GM19463 (cell line): ENCODE measurements around the gene NAV1.
"Not testable (repeated sequence)": the region's sequence is repeated elsewhere in the genome, so short reads cannot be mapped to it uniquely, and the experiment has no call there.

Experiments used
- ATAC-seq: cut with Tn5 transposase; IDR thresholded peaks from one replicate; pipeline ENCODE4 v1.9.1; 2021; ENCODE audit warnings: mild to moderate bottlenecking, moderate library complexity; ENCODE audit not compliant: unreplicated experiment

Gene NAV1

DNA sequence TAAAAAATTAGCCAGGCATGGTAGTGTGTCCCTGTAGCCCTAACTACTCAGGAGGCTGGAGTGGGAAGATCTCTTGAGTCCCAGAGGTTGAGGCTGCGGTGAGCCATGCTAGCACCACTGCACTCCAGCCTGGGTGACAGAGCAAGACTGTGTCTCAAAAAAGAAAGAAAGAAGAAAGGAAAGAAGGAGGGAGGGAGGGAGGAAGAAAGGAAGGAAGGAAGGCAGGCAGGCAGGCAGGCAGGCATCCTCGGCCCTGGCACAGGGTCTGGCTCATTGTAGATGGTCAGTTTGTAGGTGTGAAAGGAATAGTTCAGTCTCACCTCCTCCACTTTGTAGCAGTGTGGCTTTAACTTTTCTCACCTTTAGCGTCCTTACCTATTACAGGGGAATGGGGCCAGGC lies 25.0 kb downstream of the NAV1 start:
- ATAC-seq, result no peak

DNA sequence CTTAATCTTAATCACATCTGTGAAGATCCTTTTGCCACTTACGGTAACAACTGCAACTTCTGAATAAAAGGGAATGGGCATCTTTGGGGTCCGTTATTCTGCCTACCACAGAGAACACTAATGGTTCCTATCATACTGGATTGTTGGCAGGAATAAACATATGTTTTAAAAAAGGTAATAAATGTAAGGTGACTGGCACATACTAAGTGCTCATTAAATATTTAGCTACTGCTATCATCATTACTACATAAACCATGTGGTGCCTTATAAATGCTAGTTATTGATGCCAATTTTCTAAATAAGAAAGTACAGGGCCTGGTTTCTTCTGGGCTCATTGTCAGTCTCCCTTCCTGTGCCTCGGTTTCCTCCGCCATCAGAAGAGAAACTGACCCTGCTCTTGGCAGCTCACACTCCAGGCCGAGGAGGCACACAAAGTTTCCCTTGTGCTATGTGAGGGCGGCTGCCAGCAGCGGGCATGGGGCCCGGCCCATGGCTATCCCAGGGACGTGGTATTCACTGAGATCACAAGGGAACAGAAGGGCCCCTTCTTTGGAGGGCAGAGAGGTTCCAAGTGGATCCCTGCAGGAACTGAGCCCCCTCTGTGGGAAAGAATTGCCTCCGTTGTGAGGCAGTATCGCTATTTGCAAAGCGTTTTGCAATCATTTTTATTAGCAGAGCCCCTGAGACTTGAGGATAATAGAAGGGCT lies 26.2 kb downstream of the NAV1 start:
- no peak for ATAC-seq

DNA sequence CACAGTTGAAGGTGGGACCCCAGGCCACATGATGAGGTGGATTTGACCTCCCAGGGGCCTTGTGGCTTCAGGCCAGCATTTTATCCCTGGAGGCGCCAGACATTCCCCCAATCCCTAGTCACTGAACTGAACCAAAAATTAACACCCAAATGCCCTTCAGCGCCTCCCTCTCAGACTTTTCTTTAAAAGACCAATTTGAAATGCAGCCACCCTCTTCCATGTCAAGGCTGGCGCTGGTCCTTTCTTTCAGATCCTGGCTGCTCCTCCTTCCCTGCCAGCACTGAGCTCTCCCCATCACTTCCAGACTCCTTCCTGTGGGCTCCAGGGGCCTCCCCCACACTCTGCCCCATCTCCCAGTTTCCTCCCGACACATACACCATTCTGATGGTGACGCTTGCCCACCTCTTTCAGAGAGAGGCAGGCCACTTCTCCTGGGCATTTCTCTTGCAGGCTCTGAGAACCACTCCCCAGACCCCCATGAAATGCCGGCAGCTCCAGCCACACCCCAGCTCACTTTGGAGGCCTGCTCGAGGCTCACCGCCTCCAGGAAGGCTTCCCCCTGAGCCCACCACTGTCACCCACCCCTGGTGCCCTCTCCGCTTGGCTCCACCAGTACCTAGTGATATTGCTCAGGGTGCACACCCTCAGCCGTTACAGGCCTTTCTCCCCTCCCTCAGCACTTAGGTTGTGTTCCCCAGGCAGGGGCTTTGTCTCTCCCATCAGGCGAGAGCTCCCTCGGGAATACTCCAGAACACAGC lies 27.0 kb downstream of the NAV1 start:
- ATAC-seq, result no peak

DNA sequence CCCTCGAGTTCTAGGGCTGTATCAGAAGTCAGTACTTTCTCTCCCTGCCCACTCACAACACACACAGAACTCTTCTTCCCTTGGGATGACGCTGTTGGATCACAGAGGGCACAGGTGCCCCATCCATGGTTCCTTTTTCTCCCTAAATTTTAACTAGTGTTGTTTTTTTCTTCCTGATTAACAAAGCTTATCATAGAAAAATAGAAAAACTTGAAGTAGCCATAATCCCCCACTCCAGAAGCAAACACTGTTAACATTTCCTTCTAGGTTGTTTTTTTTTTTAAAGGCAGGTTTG lies 27.5 kb downstream of the NAV1 start:
- no peak for ATAC-seq

DNA sequence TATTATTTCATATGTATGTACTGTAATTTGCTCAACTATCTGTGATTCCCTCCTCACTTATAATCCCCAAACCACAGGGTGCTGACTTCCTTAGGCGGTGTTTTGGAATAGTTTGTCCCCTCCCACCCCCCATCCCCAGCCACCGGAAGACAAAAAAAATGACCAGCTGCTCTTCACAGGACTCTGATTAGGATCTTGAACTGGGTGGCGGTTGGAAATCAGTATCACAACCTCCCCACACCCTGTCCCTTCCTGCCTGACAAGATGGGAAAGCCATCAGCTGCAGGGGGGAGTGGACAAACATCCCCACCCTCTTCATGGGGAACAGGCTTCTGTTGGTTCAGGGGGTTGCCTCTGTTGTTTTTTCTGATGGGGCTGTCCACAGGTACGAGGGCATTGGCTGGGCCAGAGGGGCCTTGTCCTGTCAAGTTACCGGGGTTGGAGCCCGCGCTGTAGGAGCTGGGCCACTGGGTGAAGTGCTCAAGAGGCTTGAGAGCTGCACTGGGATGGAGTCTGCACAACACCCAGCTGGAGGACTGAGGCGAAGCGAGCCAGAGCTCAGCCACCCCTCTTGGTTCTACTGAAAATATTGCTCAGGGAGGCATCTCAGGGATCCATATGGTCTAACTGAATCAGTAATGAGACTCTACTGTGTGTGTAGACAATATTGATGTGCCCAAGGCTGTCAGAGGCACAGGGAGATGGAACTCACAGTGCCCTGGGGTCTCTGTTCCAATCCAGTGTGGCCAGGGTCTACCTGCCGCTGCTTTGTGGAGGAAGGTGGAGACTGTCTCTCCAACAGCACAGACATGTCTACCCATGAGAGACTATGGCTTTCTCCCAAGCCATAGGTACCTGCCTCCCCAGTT lies 28.2 kb downstream of the NAV1 start:
- no peak for ATAC-seq

DNA sequence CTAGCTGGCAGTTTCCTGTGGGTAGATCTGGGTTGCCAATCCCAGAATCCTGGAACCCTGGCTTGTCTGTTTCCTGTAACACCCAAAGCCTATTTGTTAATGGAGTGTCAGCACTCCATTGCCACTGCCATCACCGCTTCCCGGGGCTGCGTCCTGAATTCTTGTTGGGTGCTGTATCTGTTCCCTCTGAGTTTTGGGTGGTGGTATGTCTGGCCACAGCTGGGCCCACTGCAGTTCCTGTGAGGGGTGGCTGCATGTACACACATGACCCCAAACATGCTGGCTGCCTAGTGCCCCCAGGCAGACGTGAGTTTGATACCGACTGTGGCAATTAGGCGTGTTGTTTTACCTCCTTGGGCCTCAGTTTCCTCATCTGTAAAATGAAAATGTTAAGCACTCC lies 29.3 kb downstream of the NAV1 start:
- no peak for ATAC-seq

DNA sequence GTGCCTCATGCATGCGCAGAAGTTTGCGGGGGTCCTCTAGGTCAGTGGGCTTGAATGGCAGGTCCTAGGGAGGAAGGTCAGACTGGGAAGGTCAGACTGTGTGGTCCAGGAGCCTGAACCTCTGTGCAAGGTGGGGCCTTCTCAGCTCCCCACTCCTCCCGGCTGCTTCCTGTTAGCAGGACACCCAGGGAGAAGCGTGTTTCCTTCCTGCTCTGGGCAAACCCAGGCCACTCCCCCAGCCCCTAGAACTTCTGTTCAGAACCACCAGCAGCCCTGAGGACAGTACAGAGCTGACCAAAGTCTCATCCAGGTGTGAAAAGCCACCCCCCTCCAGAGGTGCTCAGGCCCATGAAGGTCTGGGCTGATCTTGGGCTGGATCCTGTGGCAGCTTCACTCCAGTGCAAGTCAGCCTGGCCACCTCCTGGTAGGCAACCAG lies 29.9 kb downstream of the NAV1 start:
- ATAC-seq, result no peak

DNA sequence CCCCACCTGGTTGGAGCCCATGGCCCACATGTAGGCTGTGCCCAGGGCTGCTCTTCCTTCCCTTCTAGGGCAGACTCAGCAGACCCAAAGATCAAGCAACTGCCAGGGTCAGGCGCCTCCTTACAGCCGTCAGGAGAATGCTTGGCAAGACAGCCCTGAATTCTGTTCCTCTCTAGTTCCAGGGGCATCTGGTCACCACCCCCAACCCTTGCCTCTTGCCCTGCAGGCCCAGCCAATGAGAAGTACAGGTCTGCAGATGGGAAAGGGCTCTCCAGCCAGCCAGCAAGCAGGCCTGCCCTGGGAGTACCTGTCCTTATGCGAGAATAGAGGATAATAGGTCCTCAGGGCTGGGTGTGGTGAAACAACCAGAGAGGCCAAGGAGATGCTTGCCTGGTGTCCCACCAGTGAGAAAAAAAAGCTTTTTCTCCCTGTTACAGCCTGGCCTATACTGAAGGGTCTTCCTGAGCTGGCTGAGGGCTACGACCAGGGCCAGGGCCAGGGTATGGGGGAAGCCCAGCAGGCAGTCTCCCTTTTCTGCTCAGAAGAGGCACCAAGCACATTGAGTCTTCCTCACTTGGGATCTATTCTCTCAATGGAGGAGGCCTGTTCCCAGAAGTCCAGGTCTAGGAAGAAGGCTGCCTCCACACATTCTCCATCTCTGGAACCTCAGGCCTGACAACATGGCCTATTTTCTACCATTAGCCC lies 31.4 kb downstream of the NAV1 start:
- ATAC-seq, result no peak

DNA sequence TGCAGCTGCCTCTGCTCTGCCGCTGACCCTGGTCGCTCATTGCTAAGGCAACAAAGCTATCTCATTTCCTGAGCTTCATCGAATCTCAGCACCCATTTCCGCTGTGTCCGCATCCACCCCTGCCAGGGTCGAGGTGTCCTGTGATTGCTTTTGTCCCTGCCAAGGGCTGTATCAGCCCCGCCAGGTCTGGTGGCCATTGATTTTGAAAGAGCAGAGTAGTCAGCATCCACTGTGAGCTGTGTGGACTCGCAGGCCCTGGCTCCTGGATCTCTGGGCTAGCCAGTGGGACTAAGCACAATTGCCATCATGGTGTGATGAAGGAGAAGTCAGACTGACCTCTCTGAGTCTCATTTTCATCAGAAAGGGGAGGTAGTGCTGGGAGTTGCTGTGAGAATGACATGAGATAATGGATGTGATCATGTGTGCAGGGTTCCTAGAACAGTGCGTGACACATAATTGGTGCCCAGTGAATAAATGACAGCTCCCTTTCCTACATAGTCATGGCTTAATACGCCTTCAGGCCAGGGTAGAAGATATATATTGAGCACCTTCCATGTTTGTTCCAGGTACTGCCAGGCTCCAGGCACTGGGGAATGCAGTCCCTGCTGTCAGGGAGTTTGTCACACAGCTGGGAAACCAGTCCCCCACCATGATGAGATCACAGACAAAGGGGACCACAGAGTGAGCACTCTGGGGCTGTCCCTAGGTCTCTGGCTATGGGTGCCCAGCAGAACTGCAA lies 32.1 kb downstream of the NAV1 start:
- ATAC-seq, result no peak

DNA sequence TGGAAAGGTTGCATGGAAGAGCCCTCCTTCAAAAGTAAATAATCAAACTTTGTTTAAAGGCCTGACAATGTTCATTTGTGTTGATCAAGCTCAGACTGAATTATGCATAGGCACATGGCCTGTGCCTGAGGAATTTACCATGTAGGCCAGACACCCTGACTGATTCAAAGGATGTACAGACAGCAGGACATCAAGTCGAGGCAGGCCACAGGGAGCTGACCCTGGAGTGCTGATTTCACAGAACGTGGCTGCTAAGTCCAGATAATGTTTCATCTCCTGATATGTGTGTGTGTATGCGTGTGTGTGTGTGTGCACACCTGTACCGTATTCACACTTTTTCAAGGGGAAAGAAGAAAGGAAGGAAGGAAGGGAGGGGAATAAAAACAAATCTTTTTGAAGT lies 34.1 kb downstream of the NAV1 start:
- ATAC-seq, result no peak

DNA sequence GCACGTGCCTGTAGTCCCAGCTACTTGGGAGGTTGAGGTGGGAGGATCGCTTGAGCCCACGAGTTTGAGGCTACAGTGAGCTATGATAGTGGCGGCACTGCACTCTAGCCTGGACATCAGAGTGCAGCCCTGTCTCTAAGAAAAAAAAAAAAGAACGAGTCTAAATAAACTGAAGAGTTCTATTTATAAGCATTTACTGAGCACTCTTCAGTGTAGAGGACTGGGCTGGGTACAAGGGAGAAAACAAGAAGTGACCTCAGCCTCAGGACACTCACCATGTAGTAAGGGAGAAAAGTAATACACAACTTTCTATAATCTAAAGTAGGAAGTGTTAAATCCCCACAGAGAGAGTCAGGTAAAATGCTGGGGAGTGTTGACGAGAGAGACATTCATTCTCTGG lies 35.0 kb downstream of the NAV1 start:
- ATAC-seq, result no peak

DNA sequence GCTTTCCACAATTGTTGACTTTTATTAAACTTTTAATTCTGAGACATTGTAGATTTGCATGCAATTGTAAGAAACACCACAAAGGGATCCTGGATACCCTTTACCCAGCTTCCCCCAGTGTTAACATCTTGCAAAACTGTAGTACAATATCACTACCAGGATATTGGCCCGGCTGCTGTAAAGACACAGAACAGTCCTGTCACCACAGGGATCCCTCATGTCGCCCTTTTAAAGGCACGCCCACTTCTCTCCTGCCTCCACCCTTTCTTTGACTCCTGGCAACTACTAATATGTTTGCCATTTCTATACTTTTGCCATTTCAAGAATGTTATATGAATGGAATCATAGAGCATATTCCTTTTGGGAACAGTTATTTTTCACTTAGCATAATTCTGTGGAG lies 37.0 kb downstream of the NAV1 start:
- no peak for ATAC-seq

DNA sequence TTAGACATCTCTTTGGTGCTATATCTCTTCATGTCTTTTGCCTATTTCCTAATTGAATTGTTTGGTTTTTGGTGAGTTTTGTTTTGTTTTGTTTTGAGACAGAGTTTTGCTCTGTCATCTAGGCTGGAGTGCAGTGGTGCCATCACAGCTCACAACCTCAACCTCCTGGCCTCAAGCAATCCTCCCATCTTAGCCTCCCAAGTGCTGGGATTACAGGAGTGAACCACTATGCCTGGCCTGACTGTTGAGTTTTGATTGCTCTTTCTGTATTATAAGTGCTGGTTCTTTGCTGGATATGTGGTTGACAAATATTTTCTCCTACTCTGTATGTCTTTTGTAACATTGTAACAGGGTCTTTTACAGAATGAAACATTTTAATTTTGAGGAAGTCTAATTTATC lies 38.0 kb downstream of the NAV1 start:
- ATAC-seq, result no peak

DNA sequence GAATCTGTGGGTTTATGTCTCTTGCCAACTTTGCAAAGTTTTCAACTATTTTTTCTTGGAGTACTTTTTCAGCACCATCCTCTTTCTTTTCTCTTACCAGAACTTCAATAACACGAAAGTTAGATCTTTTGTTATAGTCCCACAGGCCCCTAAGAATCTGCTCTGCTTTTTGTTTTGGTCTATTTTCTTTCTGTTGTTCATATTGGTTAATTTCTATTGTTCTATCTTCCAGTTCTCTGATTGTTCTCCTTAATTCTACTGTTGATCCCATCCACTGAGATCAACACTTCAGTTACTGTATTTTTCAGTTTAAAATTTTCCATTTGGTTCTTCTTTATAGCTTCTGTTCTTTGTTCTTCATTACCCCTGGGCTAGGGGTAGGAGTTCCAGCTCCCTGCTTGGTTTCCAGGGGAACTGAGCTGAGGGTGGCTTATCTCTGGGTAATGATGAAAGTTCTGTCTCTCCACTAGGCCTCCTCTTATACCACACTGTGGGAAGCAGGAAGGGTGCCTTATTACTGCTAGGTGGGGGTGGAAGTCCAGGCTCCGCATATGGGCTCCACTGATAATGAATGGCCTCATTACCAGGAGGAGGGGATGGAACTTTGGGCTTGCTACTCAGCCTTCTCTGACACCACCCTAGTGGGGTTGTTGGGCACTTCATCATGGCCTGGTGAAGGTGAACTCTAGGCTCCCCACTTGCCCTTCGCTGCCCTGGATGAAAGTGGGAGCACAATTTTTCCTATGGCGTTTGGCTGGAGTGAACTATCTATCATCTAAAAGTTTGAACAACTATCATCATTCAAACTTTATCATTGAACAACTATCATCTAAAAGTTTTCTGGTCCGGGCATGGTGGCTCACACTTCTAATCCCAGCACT lies 39.3 kb downstream of the NAV1 start:
- ATAC-seq, result no peak

DNA sequence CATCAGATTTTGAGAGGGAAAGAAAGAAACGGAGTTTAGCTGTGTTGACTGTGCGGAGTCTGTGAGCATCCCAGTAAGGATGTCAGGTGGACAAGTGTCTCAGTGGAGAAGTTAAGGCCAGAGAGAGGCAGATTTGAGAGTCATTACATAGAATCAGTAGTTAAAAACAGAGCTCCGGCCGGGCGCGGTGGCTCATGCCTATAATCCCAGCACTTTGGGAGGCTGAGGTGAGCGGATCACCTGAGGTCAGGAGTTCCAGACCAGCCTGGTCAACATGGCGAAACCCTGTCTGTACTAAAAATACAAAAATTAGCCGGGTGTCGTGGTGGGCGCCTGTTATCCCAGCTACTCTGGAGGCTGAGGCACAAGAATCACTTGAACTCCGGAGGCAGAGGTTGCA lies 42.4 kb downstream of the NAV1 start:
- ATAC-seq, result not testable (repeated sequence)

DNA sequence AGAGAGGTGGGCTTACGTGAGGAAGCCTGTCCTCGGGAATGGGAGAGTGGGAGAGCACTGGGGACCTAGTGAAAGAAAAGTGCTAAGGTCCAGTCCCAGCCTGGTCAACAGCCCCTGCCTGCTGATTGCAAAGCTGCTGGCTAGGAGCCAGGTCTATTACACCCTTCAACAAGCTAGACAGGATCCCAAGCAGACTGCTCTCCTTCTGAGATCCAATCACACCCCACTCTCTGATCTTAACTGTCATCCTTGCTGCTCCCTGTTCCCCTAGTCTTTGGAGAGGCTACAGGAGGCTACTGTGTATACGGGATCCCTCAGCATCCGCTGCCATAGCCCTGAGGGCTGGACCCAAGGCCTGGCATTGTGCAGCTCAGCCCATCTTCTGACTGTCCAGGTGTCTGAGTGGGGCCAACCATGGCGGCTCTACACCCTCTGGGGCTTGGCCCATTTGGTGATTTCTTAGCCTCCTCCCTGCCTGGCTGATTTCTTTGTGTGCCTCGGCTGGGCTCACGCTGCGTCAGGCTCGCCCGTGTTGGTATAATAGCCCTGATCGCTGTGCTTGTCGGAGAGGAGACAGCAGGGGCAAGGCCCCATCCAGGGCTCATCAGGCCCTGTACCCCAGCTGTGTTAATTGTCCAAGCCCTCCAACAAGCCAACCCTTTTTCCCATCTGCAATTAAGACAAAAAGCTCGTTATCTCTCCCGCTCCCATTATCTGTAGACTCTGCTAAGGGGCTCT lies 43.9 kb downstream of the NAV1 start:
- no peak for ATAC-seq

DNA sequence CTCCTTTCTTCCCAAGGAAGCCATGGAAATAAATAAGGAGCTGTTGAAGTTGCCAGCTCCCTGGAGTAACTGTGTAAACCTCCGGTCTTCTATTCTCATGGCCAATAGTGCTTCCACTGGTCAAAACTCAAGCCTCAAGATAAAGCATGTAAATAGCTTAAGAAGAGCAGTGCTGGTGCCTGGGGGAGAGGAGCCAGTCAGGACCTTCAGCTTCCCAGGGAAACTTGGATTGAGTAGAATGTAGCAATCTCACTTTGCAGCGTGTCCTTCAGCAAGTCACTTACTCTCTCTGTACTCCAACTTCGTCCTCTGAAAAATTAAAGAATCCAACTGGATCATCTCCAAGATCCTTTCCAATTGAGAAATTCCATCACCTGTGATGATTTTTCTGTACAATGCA lies 44.7 kb downstream of the NAV1 start:
- no peak for ATAC-seq

DNA sequence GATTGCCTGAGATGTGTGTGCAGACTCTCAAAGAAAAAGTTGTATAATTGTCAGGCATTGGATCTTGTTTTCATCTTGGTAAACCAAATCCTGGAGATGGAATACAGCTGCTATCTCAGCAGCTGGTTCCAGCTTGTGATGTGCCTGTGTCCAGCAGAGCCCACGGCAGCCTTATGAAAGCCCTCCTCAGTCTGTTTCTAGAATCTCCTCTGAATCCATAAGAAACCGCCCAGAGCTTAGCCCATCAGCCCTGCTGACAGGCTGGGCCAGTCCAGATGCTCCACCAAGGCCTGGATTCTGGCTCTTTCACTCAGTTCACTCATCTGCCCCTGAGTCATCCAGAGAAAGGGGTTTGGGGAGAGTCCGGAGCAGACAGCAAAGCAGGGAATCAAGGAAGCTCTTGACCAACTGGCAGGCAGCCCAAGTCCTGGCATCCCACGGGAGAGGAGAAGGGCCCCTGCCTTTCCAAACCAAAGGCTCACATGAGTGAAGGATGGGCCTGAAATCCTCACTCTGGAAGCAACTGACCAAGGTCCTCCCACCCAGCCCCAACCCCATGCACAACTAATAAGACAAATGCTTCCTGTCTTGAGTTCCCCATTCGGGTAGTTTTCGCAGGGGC lies 45.7 kb downstream of the NAV1 start:
- ATAC-seq, result no peak

DNA sequence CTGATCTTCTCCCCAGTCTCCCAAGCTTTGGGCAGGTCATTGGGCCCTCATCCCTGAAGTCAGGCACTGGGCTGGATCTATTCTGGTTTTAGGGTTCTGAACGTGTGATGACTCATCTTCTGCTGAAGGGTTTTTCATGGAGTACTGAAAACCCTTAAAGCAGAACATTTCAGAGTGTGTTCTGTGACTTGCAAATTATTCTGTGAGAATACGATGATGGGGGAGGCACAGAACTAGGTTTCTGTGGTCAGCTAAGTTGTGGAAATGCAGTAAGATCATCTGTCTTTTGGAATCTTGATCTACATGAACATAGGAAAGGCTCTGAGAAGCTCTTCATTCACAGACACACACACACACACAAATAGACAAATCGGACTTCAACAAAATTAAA lies 46.2 kb downstream of the NAV1 start:
- no peak for ATAC-seq
